Stomach smooth muscle (tissue), 2 donors: Measurements from ENCODE around the gene CCDC106.

ENCODE experiments used
- H3K27ac ChIP-seq: one replicate; pipeline ENCODE4 v1.7.0; 2013; ENCODE audit warnings: mild to moderate bottlenecking, low read length, inconsistent platforms
- H3K27me3 ChIP-seq, 2 donors: one replicate each; pipeline ENCODE4 v1.7.0; 2013; ENCODE audit warnings: low read length in 2 of 2; ENCODE audit not compliant: insufficient read depth in 2 of 2, control insufficient read depth in 1 of 2
- H3K36me3 ChIP-seq, 2 donors: one replicate each; pipeline ENCODE4 v1.7.0; 2013; ENCODE audit warnings: low read length in 2 of 2; ENCODE audit not compliant: control insufficient read depth in 2 of 2, insufficient read depth in 2 of 2
- H3K4me1 ChIP-seq: one replicate; pipeline ENCODE4 v1.7.0; 2013; ENCODE audit warnings: low read length; ENCODE audit not compliant: control insufficient read depth, insufficient read depth
- H3K4me3 ChIP-seq, 2 donors: one replicate each; pipeline ENCODE4 v1.7.0; 2013; ENCODE audit warnings: low read length in 2 of 2
- H3K9ac ChIP-seq, 2 donors: one replicate each; pipeline ENCODE4 v1.7.0; 2013; ENCODE audit warnings: low read length in 2 of 2, mild to moderate bottlenecking in 1 of 2
- H3K9me3 ChIP-seq, 2 donors: one replicate each; pipeline ENCODE4 v1.7.0; 2013; ENCODE audit warnings: low read length in 2 of 2; ENCODE audit not compliant: control insufficient read depth in 2 of 2
- donor health status: healthy.
- donor health status: Pancreatic carcinoma.

Gene CCDC106

DNA sequence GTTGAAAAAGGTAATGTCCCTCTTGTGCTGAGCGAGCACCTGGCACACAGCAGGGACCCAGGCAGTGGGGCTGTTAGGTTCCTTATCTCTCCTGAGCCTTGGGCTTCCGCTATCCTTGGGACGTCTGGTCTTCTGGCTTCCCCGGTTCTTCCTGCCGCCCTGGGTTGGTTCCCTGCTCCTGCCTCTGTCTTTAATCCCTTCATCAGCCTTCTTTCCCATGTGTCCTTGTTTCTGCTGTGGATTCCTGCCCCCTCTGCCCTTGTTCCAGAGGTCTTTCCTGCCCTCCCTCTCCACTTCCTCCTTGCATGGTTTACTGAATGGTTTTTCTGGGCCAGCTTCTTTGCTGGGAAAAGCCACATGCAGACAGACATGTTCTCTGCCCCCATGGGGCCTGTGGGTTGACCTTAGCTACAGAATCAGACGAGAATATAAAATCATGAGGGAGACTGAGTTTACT is 29.6 kb downstream of the CCDC106 start:
- H3K4me1 ChIP-seq = peaks cover 35% of the 10 kb centered on the region

DNA sequence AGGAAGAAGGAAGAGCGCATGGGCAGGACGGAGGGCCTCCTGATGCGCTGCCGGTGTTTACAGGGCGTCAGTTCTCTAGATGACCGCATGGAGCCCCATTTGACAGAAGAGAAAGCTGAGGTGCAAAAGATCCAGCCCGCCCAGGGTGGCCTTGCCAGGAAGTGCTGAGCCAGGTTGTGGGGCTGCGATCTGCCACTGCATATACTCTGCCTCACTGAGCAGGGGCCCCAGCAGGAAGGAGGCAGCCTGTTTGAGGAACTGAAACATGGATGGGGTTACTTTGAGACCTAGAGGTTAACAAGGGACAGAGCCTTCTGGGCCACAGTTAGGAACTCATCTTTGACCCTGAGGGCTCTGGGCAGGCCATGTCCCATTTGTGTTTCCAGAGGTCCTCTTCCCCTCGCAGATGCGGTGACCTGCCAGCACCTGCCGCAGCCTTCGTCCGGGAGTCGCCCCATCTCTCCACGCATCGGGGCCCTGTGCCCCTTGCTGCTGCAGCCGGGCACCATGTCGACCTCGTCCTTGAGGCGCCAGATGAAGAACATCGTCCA is 30.2 kb downstream of the CCDC106 start:
- peaks cover 35% of the 10 kb centered on the region for H3K4me1 ChIP-seq
- no peaks in the 10 kb centered on the region for H3K27me3 ChIP-seq
- H3K36me3 ChIP-seq = peaks cover 28 to 32% of the 10 kb centered on the region in 2 donors
- no peaks in the 10 kb centered on the region for H3K9me3 ChIP-seq
- H3K27ac ChIP-seq = no peak overlapping the region
- H3K4me3 ChIP-seq = no peak overlapping the region
- H3K9ac ChIP-seq = no peak overlapping the region

More for the DNA sequence above, 29.6 kb downstream of the CCDC106 start:
- no peaks in the 10 kb centered on the region for H3K27me3 ChIP-seq
- H3K27ac ChIP-seq = no peak overlapping the region
- H3K4me3 ChIP-seq = peak overlapping the region in 1 of 2 donors; percentile 8
- H3K9me3 ChIP-seq = no peaks in the 10 kb centered on the region
- H3K9ac ChIP-seq = peak overlapping the region; percentile 21 to 33
- peaks cover 28 to 32% of the 10 kb centered on the region in 2 donors for H3K36me3 ChIP-seq

DNA sequence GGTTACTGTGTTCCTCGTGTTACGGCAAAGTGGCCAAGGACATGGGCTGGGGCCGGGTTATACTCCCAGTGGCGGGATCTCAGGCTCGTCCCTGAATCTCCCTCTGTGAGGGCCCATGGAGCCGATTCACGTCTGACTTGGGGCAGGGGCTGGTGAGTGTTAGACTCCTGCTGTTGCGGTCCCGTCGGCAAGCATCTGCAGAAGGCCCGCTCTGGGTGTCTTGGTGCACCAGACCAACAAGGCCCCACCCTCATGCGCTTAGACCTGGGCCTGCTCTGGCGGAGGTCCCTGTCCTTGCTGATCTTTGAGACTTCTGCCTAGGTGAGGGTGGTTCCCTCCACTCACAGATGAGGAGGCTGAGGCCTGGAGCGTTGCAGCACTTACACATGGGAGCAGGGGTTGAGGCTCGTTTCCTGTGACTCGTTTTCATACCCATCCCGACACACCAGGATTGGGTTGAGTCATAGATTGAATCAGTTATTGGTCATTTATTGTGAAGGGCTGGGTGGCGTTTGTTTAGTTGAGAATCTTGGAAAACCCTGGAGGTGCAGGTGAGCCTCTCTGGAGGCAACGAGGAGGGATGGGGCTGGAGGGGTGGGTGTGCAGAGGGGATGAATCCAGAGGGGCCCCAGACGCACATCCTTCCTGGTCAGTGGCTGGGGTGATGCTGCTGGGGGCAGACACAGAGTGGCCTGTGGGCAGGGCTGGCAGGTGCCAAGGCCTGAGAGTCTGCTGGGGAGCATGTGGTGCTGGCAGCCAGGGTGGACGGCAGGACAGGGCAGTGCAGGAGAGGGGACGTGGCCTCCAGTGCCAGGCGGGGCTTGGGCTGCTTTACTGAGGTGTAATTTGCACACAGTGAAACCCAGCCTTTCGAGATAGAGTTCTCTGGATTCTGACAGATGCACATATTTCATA is 31.6 kb downstream of the CCDC106 start:
- Histone ChIP-seq H3K4me3 (no peak overlapping the region), H3K27me3 (no peaks in the 10 kb centered on the region), H3K27ac (no peak overlapping the region), H3K4me1 (peaks cover 32% of the 10 kb centered on the region), H3K9ac (no peak overlapping the region), H3K9me3 (no peaks in the 10 kb centered on the region), H3K36me3 (peaks cover 37 to 39% of the 10 kb centered on the region in 2 donors)

DNA sequence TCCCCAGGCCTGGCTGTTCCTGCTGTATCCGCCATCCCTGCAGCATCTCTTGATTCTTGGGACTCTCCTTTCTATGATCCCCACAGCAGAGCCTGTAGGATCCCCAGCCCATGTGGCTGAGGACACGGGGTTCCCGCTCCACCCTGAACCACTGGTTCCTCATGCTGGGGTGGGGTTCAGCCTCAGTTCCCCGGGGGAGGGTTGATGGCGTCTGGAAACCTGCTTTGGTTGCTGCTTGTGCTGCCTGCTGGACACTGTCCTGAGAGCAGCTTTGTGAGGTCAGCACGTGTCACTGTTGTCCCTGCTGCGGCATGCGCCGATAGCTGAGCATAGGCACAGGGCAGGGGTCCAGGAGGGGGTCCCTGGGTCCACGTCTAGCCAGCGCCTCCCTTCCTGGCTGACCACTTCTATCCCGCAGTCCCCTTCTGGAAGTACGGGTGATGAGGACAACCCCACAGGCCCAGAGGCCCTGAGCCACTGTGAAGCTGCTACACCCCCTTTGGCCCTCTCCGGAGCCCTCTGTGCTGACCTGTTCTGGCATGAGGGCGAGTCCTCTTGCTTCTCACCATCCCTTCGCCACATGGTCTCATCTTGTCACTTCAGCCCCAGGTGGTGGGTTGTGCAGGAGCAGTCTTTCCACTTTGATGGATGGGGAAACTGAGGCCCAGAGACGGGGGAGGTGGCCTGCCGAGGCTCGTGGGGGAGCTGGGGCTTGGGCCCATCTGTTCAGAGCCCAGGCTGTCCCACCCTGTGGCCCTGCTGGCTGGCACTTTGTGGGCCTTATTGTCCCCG is 32.5 kb downstream of the CCDC106 start:
- Histone ChIP-seq H3K36me3 (peaks cover 44% of the 10 kb centered on the region in 2 donors), H3K9ac (no peak overlapping the region), H3K27me3 (no peaks in the 10 kb centered on the region), H3K4me1 (peaks cover 27% of the 10 kb centered on the region), H3K9me3 (no peaks in the 10 kb centered on the region), H3K27ac (no peak overlapping the region), H3K4me3 (no peak overlapping the region)

DNA sequence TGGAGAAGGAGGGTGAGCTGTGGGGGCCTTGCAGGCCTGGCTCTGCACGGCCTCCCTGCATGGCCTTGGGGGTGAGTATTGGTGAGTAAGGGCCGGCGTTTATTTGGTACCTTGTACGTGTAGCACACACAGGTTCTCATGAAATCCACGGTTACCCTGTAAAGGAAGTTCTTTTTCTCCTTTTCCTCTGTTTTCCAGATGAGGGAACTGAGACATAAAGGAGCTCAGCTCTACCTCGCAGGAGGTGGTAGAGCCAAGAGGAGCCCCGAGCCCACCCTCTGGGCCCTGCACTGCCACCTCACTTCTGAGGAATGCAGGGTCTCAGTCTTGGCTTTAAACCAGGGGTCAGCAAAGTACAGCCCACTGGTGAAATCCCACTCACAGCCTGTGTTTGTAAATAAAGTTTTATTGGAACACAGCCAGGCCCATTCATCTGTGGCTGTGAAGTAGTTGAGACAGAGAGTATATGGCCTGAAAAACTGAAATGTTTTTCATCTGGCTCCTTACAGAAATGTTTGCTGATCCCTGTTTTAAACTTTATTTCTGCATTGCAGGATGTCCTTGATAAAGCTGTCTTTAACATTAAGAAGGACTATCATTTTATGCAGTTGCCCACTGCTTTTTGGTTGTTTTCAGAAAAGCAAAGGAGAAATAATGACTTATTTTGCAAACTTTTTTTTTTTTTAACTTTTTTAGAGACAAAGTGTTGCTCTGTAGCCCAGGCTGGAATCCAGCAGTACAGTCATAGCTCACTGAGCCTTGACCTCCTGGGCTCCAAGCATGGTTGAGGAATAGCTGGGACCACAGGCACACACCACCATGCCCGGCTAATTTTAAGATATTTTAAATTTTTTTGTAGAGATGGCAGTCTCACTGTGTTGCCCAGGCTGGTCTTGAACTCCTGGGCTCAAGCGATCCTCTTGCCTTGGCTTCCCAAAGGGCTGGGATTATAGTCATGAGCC is 33.4 kb downstream of the CCDC106 start:
- Histone ChIP-seq H3K27ac (no peak overlapping the region), H3K4me1 (peaks cover 23% of the 10 kb centered on the region), H3K9me3 (no peaks in the 10 kb centered on the region), H3K27me3 (no peaks in the 10 kb centered on the region), H3K4me3 (no peak overlapping the region), H3K36me3 (peaks cover 47 to 52% of the 10 kb centered on the region in 2 donors), H3K9ac (no peak overlapping the region)

DNA sequence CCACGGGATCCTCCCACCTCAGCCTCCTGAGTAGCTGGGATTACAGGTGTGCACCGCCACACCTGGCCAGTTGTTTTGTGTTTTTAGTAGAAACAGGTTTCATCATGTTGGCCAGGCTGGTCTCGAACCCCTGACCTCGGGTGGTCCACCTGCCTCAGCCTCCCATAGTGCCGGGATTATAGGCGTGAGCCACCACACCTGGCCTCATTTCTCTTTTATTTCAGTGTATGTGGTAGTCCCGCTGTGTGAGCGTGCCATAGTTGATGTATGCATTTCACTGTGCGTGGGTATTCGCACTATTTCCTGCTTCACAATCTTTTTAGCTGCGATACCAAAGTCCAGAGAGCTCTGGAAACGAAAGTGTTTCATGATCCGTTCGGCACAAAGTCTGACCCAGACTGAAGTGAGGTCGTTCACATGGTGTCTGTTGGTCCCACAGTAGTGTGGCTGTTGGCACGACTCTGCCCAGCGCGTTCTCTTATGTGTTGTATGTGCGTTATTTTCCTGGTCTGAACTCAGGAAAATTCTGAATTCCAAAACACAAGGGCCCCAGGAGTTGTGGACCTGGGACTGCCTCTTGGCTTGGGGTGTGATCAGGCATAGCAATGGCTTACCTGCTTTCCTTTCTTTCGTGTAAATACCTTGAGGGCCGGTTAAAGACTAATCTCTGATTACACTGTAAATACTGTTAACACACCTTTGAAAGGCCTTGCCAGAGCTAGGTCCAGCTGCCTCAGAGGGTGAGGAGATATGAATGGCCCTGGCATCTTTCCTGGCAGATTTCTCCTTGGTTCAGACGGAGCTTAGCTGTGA is 35.6 kb downstream of the CCDC106 start:
- Histone ChIP-seq H3K36me3 (peaks cover 39 to 48% of the 10 kb centered on the region in 2 donors), H3K27ac (no peak overlapping the region), H3K9ac (no peak overlapping the region), H3K4me3 (no peak overlapping the region), H3K9me3 (no peaks in the 10 kb centered on the region), H3K4me1 (peaks cover 3% of the 10 kb centered on the region), H3K27me3 (no peaks in the 10 kb centered on the region)

DNA sequence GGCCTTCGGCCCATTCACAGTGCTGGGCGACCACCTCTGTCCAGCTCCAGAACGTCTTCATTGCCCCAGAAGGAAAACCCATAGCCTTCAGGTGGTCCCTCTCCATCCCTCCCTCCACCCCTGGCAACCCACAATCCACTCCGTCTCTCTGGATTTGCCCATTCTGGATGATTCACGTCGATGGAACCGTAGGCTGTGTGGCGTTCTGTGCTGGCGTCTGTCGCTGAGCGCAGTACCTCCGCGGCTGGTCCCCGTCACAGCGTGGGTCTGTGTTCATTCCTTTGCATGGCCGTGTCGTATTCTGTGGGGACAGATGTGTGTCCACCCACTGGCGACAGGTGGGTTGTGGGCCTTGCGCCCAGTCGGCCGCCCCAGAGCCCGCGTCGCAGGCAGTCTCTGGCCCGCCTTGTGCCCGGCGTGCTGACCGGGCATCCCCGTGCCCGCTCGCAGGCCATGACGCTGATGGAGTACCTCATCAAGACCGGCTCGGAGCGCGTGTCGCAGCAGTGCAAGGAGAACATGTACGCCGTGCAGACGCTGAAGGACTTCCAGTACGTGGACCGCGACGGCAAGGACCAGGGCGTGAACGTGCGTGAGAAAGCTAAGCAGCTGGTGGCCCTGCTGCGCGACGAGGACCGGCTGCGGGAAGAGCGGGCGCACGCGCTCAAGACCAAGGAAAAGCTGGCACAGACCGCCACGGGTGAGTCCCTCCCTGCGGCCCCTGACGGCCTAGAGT is 37.1 kb downstream of the CCDC106 start:
- H3K9ac ChIP-seq = no peak overlapping the region
- H3K27ac ChIP-seq = no peak overlapping the region
- H3K4me1 ChIP-seq = peaks cover 2% of the 10 kb centered on the region
- H3K4me3 ChIP-seq = no peak overlapping the region
- no peaks in the 10 kb centered on the region for H3K27me3 ChIP-seq
- peaks cover 43 to 50% of the 10 kb centered on the region in 2 donors for H3K36me3 ChIP-seq
- no peaks in the 10 kb centered on the region for H3K9me3 ChIP-seq

DNA sequence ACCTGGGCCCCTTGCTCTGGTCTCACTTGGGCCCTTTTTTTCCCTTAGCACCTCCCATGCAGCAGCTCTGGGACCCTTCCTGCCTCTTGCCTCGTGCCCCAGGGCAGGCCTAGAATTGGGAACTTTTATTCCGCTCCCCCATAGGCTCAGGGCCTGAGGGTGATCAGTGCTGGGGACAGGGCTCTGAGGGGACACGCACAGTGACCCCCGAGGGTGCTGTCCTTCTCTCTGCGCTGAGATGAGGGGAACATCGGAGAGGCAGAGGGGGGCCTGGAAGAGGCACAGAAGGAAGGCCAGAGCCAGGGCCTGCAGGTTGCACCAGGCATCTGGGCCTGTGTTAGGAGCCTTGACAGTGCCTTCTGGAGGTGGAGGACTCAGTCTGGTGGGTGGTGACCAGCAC is 37.8 kb downstream of the CCDC106 start:
- no peaks in the 10 kb centered on the region for H3K9me3 ChIP-seq
- H3K4me3 ChIP-seq = no peak overlapping the region
- H3K9ac ChIP-seq = no peak overlapping the region
- H3K4me1 ChIP-seq = peaks cover 2% of the 10 kb centered on the region
- H3K36me3 ChIP-seq = peaks cover 44 to 50% of the 10 kb centered on the region in 2 donors
- H3K27me3 ChIP-seq = no peaks in the 10 kb centered on the region
- no peak overlapping the region for H3K27ac ChIP-seq
